ENCODE results near the gene SNX25. TPM values are rescaled to one million over a fixed set of nuclear protein-coding genes. Genes with fewer than 3 reads are reported as not detected.

The SNX25 gene
- total and polyA plus RNA-seq, 5 donors, result 10.5 to 19.9 (median 19.3) TPM

- H3K4me3 ChIP-seq (ENCODE audit: low read length), result no peak overlapping the region
- DNase-seq, result no peak
- peaks cover 4% of the 10 kb centered on the region for H3K4me1 ChIP-seq (ENCODE audit: control insufficient read depth, insufficient read depth, low read length)
- peak; percentile 47 to 75 for ATAC-seq
- peak overlapping the region; percentile 1 for H3K27ac ChIP-seq (ENCODE audit: low read length)
- 59% methylated on average over 15 of the region's 15 CpGs for WGBS
- no peaks in the 10 kb centered on the region for H3K9me3 ChIP-seq (ENCODE audit: control insufficient read depth, low read length)
- intact Hi-C loops (cut with DNase I), result no loop called here
- no peaks in the 10 kb centered on the region for H3K27me3 ChIP-seq (ENCODE audit: control insufficient read depth, insufficient read depth)
These were observed 134.6 kb downstream of the SNX25 start for GRCh38 chr4:185343726-185344581.

DNA sequence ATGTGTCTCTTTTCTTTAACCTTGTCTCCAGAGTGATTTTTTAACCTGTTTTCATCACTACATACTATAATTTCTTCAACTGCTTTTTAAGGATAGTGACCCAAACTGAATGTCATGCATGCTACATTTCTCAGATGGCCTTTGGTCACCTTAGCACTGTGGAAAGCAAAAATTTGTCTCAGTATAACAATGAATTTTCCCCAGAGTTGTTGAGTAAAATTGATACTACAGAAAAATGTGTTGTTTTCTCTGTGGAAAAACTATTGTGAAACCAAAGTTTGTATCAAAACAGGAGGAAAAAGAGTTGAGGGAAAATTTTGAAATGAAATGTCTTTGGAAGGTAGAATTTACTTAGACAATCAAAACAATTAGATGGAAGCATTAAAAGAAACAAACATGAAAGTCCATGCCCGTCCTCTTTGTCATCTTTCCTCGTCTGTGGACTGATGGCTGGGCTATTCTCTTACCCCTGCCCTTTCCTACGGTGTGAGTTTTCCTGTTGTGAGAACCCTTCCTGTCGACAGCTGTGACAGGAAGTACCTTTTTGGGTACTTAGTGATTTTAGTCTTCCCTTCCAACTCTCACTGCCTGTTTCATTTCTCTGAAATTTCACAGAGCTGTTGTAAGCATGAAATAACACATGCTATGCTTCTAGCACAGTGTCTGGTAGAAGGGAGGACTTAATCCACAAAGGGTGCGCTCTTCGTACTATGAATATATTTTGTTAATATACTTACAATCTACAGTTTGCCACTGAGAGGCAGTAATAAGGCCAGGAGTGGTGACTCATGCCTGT is 135.5 kb downstream of the SNX25 start:
- H3K9me3 ChIP-seq (ENCODE audit: control insufficient read depth, low read length), result no peaks in the 10 kb centered on the region
- intact Hi-C loops (cut with DNase I), result no loop called here
- H3K4me1 ChIP-seq (ENCODE audit: control insufficient read depth, insufficient read depth, low read length), result peaks cover 4% of the 10 kb centered on the region
- ATAC-seq (peak in 1 of 2 donors; percentile 34), DNase-seq (no peak)
- no peak overlapping the region for H3K4me3 ChIP-seq (ENCODE audit: low read length)
- WGBS, result 58% methylated on average over 6 of the region's 6 CpGs
- H3K27me3 ChIP-seq (ENCODE audit: control insufficient read depth, insufficient read depth), result no peaks in the 10 kb centered on the region
- no peak overlapping the region for H3K27ac ChIP-seq (ENCODE audit: low read length)

- Histone ChIP-seq H3K27me3 (ENCODE audit: control insufficient read depth, insufficient read depth) (no peaks in the 10 kb centered on the region), H3K4me3 (ENCODE audit: low read length) (no peak overlapping the region), H3K27ac (ENCODE audit: low read length) (no peak overlapping the region), H3K9me3 (ENCODE audit: control insufficient read depth, low read length) (no peaks in the 10 kb centered on the region), H3K4me1 (ENCODE audit: control insufficient read depth, insufficient read depth, low read length) (peaks cover 2% of the 10 kb centered on the region)
- ATAC-seq (no peak), DNase-seq (no peak)
- 84% methylated on average over 14 of the region's 14 CpGs for WGBS
- intact Hi-C loops (cut with DNase I), result no loop called here
These were observed 137.7 kb downstream of the SNX25 start for GRCh38 chr4:185346975-185347601.

DNA sequence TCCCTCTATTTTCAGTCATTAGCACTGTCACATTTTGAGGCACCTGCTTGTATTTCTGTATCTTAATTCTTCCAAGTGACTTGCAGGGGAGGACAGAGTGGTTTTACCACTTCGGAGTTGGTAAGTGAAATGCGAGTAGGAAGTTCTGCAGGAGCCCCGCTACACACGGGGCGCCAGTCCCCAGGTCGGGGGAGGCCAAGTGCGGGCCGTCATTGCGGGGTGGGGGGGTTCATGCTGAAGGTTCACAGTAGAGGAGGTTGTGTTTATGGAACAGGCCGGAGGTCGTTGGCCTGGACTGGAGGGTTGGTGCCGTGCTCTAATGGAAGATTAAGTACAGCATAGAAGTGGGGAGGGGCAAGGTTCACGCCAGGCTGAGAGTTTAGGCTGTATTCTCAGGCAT is 142.3 kb downstream of the SNX25 start:
- no peaks in the 10 kb centered on the region for H3K4me1 ChIP-seq (ENCODE audit: control insufficient read depth, insufficient read depth, low read length)
- ATAC-seq (no peak), DNase-seq (no peak)
- no peaks in the 10 kb centered on the region for H3K9me3 ChIP-seq (ENCODE audit: control insufficient read depth, low read length)
- 94% methylated on average over 13 of the region's 13 CpGs for WGBS
- H3K4me3 ChIP-seq (ENCODE audit: low read length), result no peak overlapping the region
- H3K27me3 ChIP-seq (ENCODE audit: control insufficient read depth, insufficient read depth), result no peaks in the 10 kb centered on the region
- H3K27ac ChIP-seq (ENCODE audit: low read length), result no peak overlapping the region
- intact Hi-C loops (cut with DNase I), result no loop called here

- no peak overlapping the region for H3K4me3 ChIP-seq (ENCODE audit: low read length)
- 90% methylated on average over 7 of the region's 7 CpGs for WGBS
- H3K9me3 ChIP-seq (ENCODE audit: control insufficient read depth, low read length), result no peaks in the 10 kb centered on the region
- no peaks in the 10 kb centered on the region for H3K27me3 ChIP-seq (ENCODE audit: control insufficient read depth, insufficient read depth)
- intact Hi-C loops (cut with DNase I), result no loop called here
- no peak for ATAC-seq
- no peak overlapping the region for H3K27ac ChIP-seq (ENCODE audit: low read length)
- DNase-seq, result no peak
- no peaks in the 10 kb centered on the region for H3K4me1 ChIP-seq (ENCODE audit: control insufficient read depth, insufficient read depth, low read length)
These were observed 142.8 kb downstream of the SNX25 start for GRCh38 chr4:185352202-185352601.

DNA sequence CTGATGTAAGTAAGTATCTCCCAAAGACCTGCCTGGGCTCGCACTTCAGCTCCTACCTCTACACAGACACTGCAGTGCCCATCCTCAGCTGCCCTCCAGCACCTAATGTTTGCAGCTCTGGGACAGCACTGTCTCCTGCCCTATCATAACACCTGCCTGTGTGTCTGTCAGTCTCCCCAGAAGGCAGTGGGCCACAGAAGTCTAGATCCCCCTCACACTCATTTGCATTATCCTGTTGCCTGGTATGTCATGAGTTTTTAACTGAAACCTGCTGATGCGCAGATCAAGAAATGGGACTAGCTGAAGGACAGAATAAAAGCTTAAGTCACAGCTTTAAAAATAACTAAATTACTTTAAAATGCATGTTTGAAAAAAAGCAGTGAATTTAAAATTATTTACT is 143.3 kb downstream of the SNX25 start:
- Histone ChIP-seq H3K4me3 (ENCODE audit: low read length) (no peak overlapping the region), H3K9me3 (ENCODE audit: control insufficient read depth, low read length) (no peaks in the 10 kb centered on the region), H3K27ac (ENCODE audit: low read length) (no peak overlapping the region), H3K27me3 (ENCODE audit: control insufficient read depth, insufficient read depth) (no peaks in the 10 kb centered on the region), H3K4me1 (ENCODE audit: control insufficient read depth, insufficient read depth, low read length) (no peaks in the 10 kb centered on the region)
- DNase-seq (no peak), ATAC-seq (no peak)
- intact Hi-C loops (cut with DNase I), result no loop called here
- 99% methylated on average over 2 of the region's 2 CpGs for WGBS

DNA sequence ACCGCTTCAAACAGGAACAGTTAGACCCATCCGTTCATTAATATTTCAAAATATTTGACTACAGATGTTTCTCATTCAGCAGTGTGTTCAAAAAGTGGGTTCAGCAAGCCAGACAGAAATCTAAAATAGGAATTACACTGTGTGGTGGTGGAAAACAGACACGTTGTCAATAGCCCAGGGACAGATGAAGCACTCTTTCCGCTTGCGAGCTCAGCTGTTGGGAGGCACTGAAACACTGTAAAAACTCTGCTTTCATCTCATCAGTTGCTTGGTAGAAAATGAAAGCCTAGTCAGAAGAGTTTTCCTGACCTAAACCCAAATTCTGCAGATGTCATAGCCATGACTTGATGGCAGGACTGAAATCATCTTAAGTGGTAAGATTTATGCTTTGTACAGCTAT is 147.8 kb downstream of the SNX25 start:
- H3K4me1 ChIP-seq (ENCODE audit: control insufficient read depth, insufficient read depth, low read length), result no peaks in the 10 kb centered on the region
- intact Hi-C loops (cut with DNase I), result no loop called here
- WGBS, result 92% methylated on average over 5 of the region's 5 CpGs
- H3K27ac ChIP-seq (ENCODE audit: low read length), result no peak overlapping the region
- ATAC-seq (no peak), DNase-seq (no peak)
- H3K27me3 ChIP-seq (ENCODE audit: control insufficient read depth, insufficient read depth), result no peaks in the 10 kb centered on the region
- H3K4me3 ChIP-seq (ENCODE audit: low read length), result no peak overlapping the region
- no peaks in the 10 kb centered on the region for H3K9me3 ChIP-seq (ENCODE audit: control insufficient read depth, low read length)

- ATAC-seq (no peak), DNase-seq (no peak)
- H3K9me3 ChIP-seq (ENCODE audit: control insufficient read depth, low read length), result no peaks in the 10 kb centered on the region
- no peak overlapping the region for H3K27ac ChIP-seq (ENCODE audit: low read length)
- H3K4me3 ChIP-seq (ENCODE audit: low read length), result no peak overlapping the region
- no peaks in the 10 kb centered on the region for H3K27me3 ChIP-seq (ENCODE audit: control insufficient read depth, insufficient read depth)
- intact Hi-C loops (cut with DNase I), result no loop called here
- 69% methylated on average over 7 of the region's 7 CpGs for WGBS
- H3K4me1 ChIP-seq (ENCODE audit: control insufficient read depth, insufficient read depth, low read length), result no peaks in the 10 kb centered on the region
These were observed 148.5 kb downstream of the SNX25 start for GRCh38 chr4:185357733-185358440.

- Histone ChIP-seq H3K4me1 (ENCODE audit: control insufficient read depth, insufficient read depth, low read length) (no peaks in the 10 kb centered on the region), H3K4me3 (ENCODE audit: low read length) (no peak overlapping the region), H3K27ac (ENCODE audit: low read length) (no peak overlapping the region), H3K9me3 (ENCODE audit: control insufficient read depth, low read length) (no peaks in the 10 kb centered on the region), H3K27me3 (ENCODE audit: control insufficient read depth, insufficient read depth) (no peaks in the 10 kb centered on the region)
- no peak for DNase-seq
- intact Hi-C loops (cut with DNase I), result no loop called here
- 80% methylated on average over 4 of the region's 4 CpGs for WGBS
- ATAC-seq, result no peak
These were observed 149.1 kb downstream of the SNX25 start for GRCh38 chr4:185358514-185358913.

DNA sequence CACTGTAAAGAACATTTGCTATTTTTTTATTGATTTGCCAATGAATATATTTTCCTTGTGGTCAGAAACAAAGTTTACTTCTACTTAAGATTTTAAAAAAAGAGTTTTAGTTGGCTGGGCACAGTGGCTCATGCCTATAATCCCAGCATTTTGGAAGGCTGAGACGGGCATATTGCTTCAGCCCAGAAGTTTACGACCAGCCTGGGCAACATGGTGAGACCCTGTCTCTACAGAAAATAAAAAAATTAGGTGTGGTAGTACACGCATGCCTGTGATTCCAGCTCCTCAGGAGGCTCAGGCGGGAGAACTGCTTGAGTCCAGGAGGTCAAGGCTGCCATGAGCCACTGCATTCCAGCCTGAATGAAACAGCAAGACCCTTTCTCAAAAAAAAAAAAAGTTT is 149.6 kb downstream of the SNX25 start:
- Histone ChIP-seq H3K27ac (ENCODE audit: low read length) (no peak overlapping the region), H3K4me1 (ENCODE audit: control insufficient read depth, insufficient read depth, low read length) (no peaks in the 10 kb centered on the region), H3K4me3 (ENCODE audit: low read length) (no peak overlapping the region), H3K27me3 (ENCODE audit: control insufficient read depth, insufficient read depth) (no peaks in the 10 kb centered on the region), H3K9me3 (ENCODE audit: control insufficient read depth, low read length) (no peaks in the 10 kb centered on the region)
- intact Hi-C loops (cut with DNase I), result no loop called here
- no peak for DNase-seq
- WGBS, result 92% methylated on average over 4 of the region's 4 CpGs
- ATAC-seq, result no peak

Measured in right cardiac atrium (tissue), 5 donors.